HEK293 (cell line): Measurements from ENCODE around the gene NCBP1.
A peak's percentile ranks its signal among the peaks of the same experiment; 100 is the strongest.

ENCODE experiments used
- CTCF ChIA-PET: fragments of 350-600 bp; formaldehyde crosslinking; extraction: SDS; loops from one replicate; lab custom pipeline; 2021; ENCODE audit warnings: antibody characterized with exemption; lab: Yijun Ruan, JAX
- POLR2A ChIA-PET: fragments of 300-600 bp; formaldehyde crosslinking; extraction: SDS; loops from one replicate; lab custom pipeline; 2020; ENCODE audit warnings: antibody characterized with exemption, inconsistent platforms; lab: Yijun Ruan, JAX
- H3K27ac ChIP-seq: fragments of 200-500 bp; sonication (Bioruptor generic); 2 replicates; pipeline ENCODE4 v1.5.1; 2014; ENCODE audit warnings: low read depth, low read length, control low read depth, inconsistent platforms; ENCODE audit errors: extremely low read depth
- H3K36me3 ChIP-seq, 2 experiments: fragments of 200-500 bp in 1 of 2; sonication (Bioruptor generic) in 1 of 2; 1 replicate in 1 of 2; 2 replicates in 1 of 2; pipeline ENCODE4 v1.5.1; 2014 to 2017; ENCODE audit warnings: inconsistent platforms in 2 of 2, low read length in 2 of 2; ENCODE audit not compliant: control insufficient read depth in 2 of 2, insufficient read depth in 1 of 2
- H3K4me1 ChIP-seq: fragments of 200-500 bp; sonication (Bioruptor generic); 2 replicates; pipeline ENCODE4 v1.5.1; 2014; ENCODE audit warnings: mild to moderate bottlenecking, low read length, inconsistent platforms; ENCODE audit not compliant: control insufficient read depth, insufficient read depth
- H3K4me3 ChIP-seq: 2 replicates; pipeline ENCODE4 v1.5.1; 2011; ENCODE audit warnings: low read depth, mild to moderate bottlenecking, control low read depth, low read length, moderate library complexity
- H3K9me3 ChIP-seq: fragments of 200-500 bp; sonication (Bioruptor generic); 2 replicates; pipeline ENCODE4 v1.5.1; 2014; ENCODE audit warnings: low read depth, low read length, inconsistent platforms; ENCODE audit not compliant: control insufficient read depth, insufficient read depth
- ELK4 ChIP-seq: IDR thresholded peaks from 2 replicates; pipeline ENCODE4 v1.6.1; 2011; ENCODE audit warnings: mild to moderate bottlenecking, low read depth, low read length, borderline replicate concordance
- GLIS2 ChIP-seq: fragments of 450-650 bp; formaldehyde crosslinking; IDR thresholded peaks from 2 replicates; pipeline ENCODE4 v1.5.1; 2016; ENCODE audit warnings: missing biosample characterization, missing genetic modification characterization
- HOXA7 ChIP-seq: sonication (generic); formaldehyde crosslinking; IDR thresholded peaks from 2 replicates; pipeline ENCODE4 v1.8.1; 2022; ENCODE audit warnings: missing genetic modification reagents, borderline replicate concordance
- HOXC10 ChIP-seq: sonication (generic); formaldehyde crosslinking; IDR thresholded peaks from 2 replicates; pipeline ENCODE4 v1.8.1; 2023; ENCODE audit warnings: mild to moderate bottlenecking, missing genetic modification reagents
- PATZ1 ChIP-seq: fragments of 450-650 bp; formaldehyde crosslinking; IDR thresholded peaks from 2 replicates; pipeline ENCODE4 v1.5.1; 2016; ENCODE audit warnings: missing biosample characterization, missing genetic modification characterization
- RBAK ChIP-seq: fragments of 450-650 bp; formaldehyde crosslinking; IDR thresholded peaks from 2 replicates; pipeline ENCODE4 v1.5.1; 2016; ENCODE audit warnings: missing biosample characterization, missing genetic modification characterization
- REST ChIP-seq: fragments of 450-650 bp; formaldehyde crosslinking; IDR thresholded peaks from 2 replicates; pipeline ENCODE4 v1.5.1; 2016; ENCODE audit warnings: missing biosample characterization, missing genetic modification characterization
- SALL2 ChIP-seq: fragments of 450-650 bp; formaldehyde crosslinking; IDR thresholded peaks from 2 replicates; pipeline ENCODE4 v1.5.0; 2017; ENCODE audit warnings: missing biosample characterization, mild to moderate bottlenecking, missing genetic modification characterization, borderline replicate concordance
- ZBTB10 ChIP-seq: fragments of 450-650 bp; formaldehyde crosslinking; IDR thresholded peaks from 2 replicates; pipeline ENCODE4 v1.5.1; 2016; ENCODE audit warnings: missing biosample characterization, missing genetic modification characterization
- ZFP37 ChIP-seq: fragments of 450-650 bp; formaldehyde crosslinking; IDR thresholded peaks from 2 replicates; pipeline ENCODE4 v1.5.1; 2016; ENCODE audit warnings: missing biosample characterization, missing genetic modification characterization
- ZNF121 ChIP-seq: fragments of 450-650 bp; formaldehyde crosslinking; IDR thresholded peaks from 2 replicates; pipeline ENCODE4 v1.5.1; 2016; ENCODE audit warnings: missing biosample characterization, missing genetic modification characterization
- ZNF157 ChIP-seq: fragments of 450-650 bp; formaldehyde crosslinking; IDR thresholded peaks from 2 replicates; pipeline ENCODE4 v1.5.1; 2016; ENCODE audit warnings: missing biosample characterization, missing genetic modification characterization
- ZNF16 ChIP-seq: fragments of 450-650 bp; formaldehyde crosslinking; IDR thresholded peaks from 2 replicates; pipeline ENCODE4 v1.5.1; 2016; ENCODE audit warnings: low read depth, missing biosample characterization, missing genetic modification characterization
- ZNF558 ChIP-seq: fragments of 450-650 bp; formaldehyde crosslinking; IDR thresholded peaks from 2 replicates; pipeline ENCODE4 v1.5.1; 2016; ENCODE audit warnings: missing biosample characterization, missing genetic modification characterization
- ZNF571 ChIP-seq: fragments of 450-650 bp; formaldehyde crosslinking; IDR thresholded peaks from 2 replicates; pipeline ENCODE4 v1.5.0; 2017; ENCODE audit warnings: missing biosample characterization, missing genetic modification characterization
- ZNF580 ChIP-seq: fragments of 450-650 bp; formaldehyde crosslinking; IDR thresholded peaks from 2 replicates; pipeline ENCODE4 v1.5.1; 2016; ENCODE audit warnings: missing biosample characterization, missing genetic modification characterization
- ZNF585B ChIP-seq: fragments of 450-650 bp; formaldehyde crosslinking; IDR thresholded peaks from 2 replicates; pipeline ENCODE4 v1.5.1; 2016; ENCODE audit warnings: missing biosample characterization, missing genetic modification characterization
- ZNF626 ChIP-seq: fragments of 450-650 bp; sonication (Bioruptor Pico); formaldehyde crosslinking; IDR thresholded peaks from 2 replicates; pipeline ENCODE4 v1.5.1; 2018; ENCODE audit warnings: missing biosample characterization, missing genetic modification characterization, inconsistent platforms
- ZNF707 ChIP-seq: fragments of 450-650 bp; formaldehyde crosslinking; IDR thresholded peaks from 2 replicates; pipeline ENCODE4 v1.5.1; 2016; ENCODE audit warnings: missing biosample characterization, missing genetic modification characterization

The NCBP1 gene

GRCh38 chr9:97633859-97634490, 354 bp downstream of the NCBP1 start (continued):
- TF ChIP-seq REST (tag by site-specific recombination) = 0 out of 2 replicates have a peak, but pooled peaks have one; percentile 38
- TF ChIP-seq, all 188 proteins: peak for 10

- CTCF ChIA-PET = interaction anchor here (4.2 kb wide), 1 partner anchor 166 kb away, joined by 12 read pairs; no protein-coding TSS in a partner anchor
- POLR2A ChIA-PET = no interaction called here
- Histone ChIP-seq H3K4me1 (no peaks in the 10 kb centered on the region; the same call in 1 of the 2 replicates), H3K9me3 (no peaks in the 10 kb centered on the region), H3K27ac (no peak overlapping the region), H3K4me3 (peak overlapping the region; percentile 97), H3K36me3 (no peaks in the 10 kb centered on the region)
- no peak for TF ChIP-seq REST (tag by site-specific recombination)
- TF ChIP-seq ZNF585B (tag by site-specific recombination) = no peak
- no peak for TF ChIP-seq GLIS2 (tag by site-specific recombination)
- no peak for TF ChIP-seq ZNF626 (tag by site-specific recombination)
- no peak for TF ChIP-seq ZNF707 (tag by site-specific recombination)
- no peak for TF ChIP-seq ZNF558
- no peak for TF ChIP-seq RBAK (tag by site-specific recombination)
- TF ChIP-seq ZBTB10 = no peak
- no peak for TF ChIP-seq HOXC10
- no peak for TF ChIP-seq ZNF157
Observed at GRCh38 chr9:97635026-97635425, 1.4 kb downstream of the NCBP1 start.

- CTCF ChIA-PET = interaction anchor here (0.6 to 1.2 kb wide), 4 partner anchors 21 to 413 kb away, joined by 3 to 5 read pairs (median 3); partner anchors contain the start of gene TRMO
- no peak overlapping the region for H3K4me3 ChIP-seq
- H3K36me3 ChIP-seq = peaks cover 0 to 11% of the 10 kb centered on the region in 2 experiments; a peak in 1 of 3 replicates
- H3K4me1 ChIP-seq = no peaks in the 10 kb centered on the region; the same call in 1 of the 2 replicates
- no peaks in the 10 kb centered on the region for H3K9me3 ChIP-seq
- H3K27ac ChIP-seq = no peak overlapping the region
- POLR2A ChIA-PET = no interaction called here
- TF ChIP-seq ZNF157 = no peak
- TF ChIP-seq HOXA7 (CRISPR knock-in tag) = no peak
- TF ChIP-seq ZFP37 = no peak
- TF ChIP-seq SALL2 (tag by site-specific recombination) = no peak
- no peak for TF ChIP-seq GLIS2 (tag by site-specific recombination)
- no peak for TF ChIP-seq ZNF571 (tag by site-specific recombination)
- no peak for TF ChIP-seq PATZ1 (tag by site-specific recombination)
- no peak for TF ChIP-seq ZNF121 (tag by site-specific recombination)
- TF ChIP-seq ELK4 = no peak
- TF ChIP-seq ZNF16 (tag by site-specific recombination) = no peak
- no peak for TF ChIP-seq ZNF580 (tag by site-specific recombination)
Observed at GRCh38 chr9:97636903-97637302, 3.3 kb downstream of the NCBP1 start.
